ENCODE results near the gene SYT8.

- TF ChIP-seq KLF1 (tag by site-specific recombination; IDR thresholded peaks at IDR 0.05) (no peak), REST (tag by site-specific recombination; IDR thresholded peaks at IDR 0.05) (no peak), ZNF837 (tag by site-specific recombination; IDR thresholded peaks at IDR 0.05) (no peak), TSHZ1 (tag by site-specific recombination; IDR thresholded peaks at IDR 0.05; ENCODE audit: borderline replicate concordance) (no peak), GLIS2 (tag by site-specific recombination; IDR thresholded peaks at IDR 0.05) (no peak), YY1 (tag by site-specific recombination; IDR thresholded peaks at IDR 0.05) (no peak), ZBTB20 (tag by site-specific recombination; IDR thresholded peaks at IDR 0.05) (no peak), ZNF280D (tag by site-specific recombination; IDR thresholded peaks at IDR 0.05) (no peak), ZNF175 (tag by site-specific recombination; IDR thresholded peaks at IDR 0.05) (no peak), CTCF (tag by site-specific recombination; IDR thresholded peaks at IDR 0.05) (no peak), ZNF473 (tag by site-specific recombination; IDR thresholded peaks at IDR 0.05) (no peak), ZNF121 (tag by site-specific recombination; IDR thresholded peaks at IDR 0.05) (no peak), ZNF777 (tag by site-specific recombination; IDR thresholded peaks at IDR 0.05; ENCODE audit: borderline replicate concordance) (no peak)
Observed at GRCh38 chr11:1817000-1817399, 17.8 kb upstream of the SYT8 start.

All from HEK293 (cell line).